Heart right ventricle (tissue), 16 donors: ENCODE measurements around the gene ICAM5. TPM values are rescaled to one million over a fixed set of nuclear protein-coding genes. Genes with fewer than 3 reads are reported as not detected.

ENCODE experiments used
- ATAC-seq, 8 donors: fragments of 200-7000 bp; cut with Tn5 transposase; one replicate each; pipeline ENCODE4 v1.9.1; 2020; ENCODE audit warnings: mild to moderate bottlenecking in 8 of 8, moderate library complexity in 8 of 8, moderate number of reproducible peaks in 1 of 8
- DNase-seq, 2 donors: peaks; one replicate each; pipeline ENCODE4 v3.0.0-alpha.2; 2020
- H3K27ac ChIP-seq, 10 donors: fragments of 200-600 bp; sonication (generic) in 2 of 10; one replicate each; pipeline versions ENCODE4 v1.5.0 to v1.8.0; 2020 to 2022; ENCODE audit warnings: mild to moderate bottlenecking in 3 of 10
- H3K27me3 ChIP-seq, 7 donors: fragments of 200-600 bp; one replicate each; pipeline ENCODE4 v1.8.0; 2021 to 2022; ENCODE audit warnings: mild to moderate bottlenecking in 2 of 7
- H3K36me3 ChIP-seq, 9 donors: fragments of 200-600 bp; sonication (generic) in 1 of 9; one replicate each; pipeline versions ENCODE4 v1.5.0 to v1.8.0; 2020 to 2022; ENCODE audit warnings: mild to moderate bottlenecking in 2 of 9
- H3K4me1 ChIP-seq, 9 donors: fragments of 200-600 bp; sonication (generic) in 1 of 9; one replicate each; pipeline versions ENCODE4 v1.5.0 to v1.8.0; 2020 to 2022; ENCODE audit warnings: mild to moderate bottlenecking in 4 of 9
- H3K4me3 ChIP-seq, 10 donors: fragments of 200-600 bp; sonication (generic) in 2 of 10; one replicate each; pipeline versions ENCODE4 v1.5.0 to v1.8.0; 2020 to 2022; ENCODE audit warnings: mild to moderate bottlenecking in 7 of 10, moderate library complexity in 2 of 10
- H3K9me3 ChIP-seq, 11 donors: fragments of 200-600 bp in 10 of 11; sonication (generic) in 2 of 11; one replicate each; pipeline versions ENCODE4 v1.5.0 to v1.8.0; 2013 to 2022; ENCODE audit warnings: mild to moderate bottlenecking in 2 of 11, control low read depth in 1 of 11, moderate library complexity in 1 of 11
- WGBS, 2 donors: extraction: QIAGEN DNeasy Blood & Tissue Kit; methylation state at CpG; one replicate each; pipeline ENCODE4 v1.1.7; 2013; ENCODE audit warnings: inconsistent platforms in 1 of 2; 5-methylcytosine and 5-hydroxymethylcytosine counted together
- intact Hi-C, 10 donors: fragments of 100-400 bp; cut with DNase I; formaldehyde crosslinking; loops; one replicate each; pipeline versions ENCODE4 v1.11.1 to v1.14.2; 2022
- polyA plus RNA-seq, 2 donors: library from polyadenylated mRNA; stranded (reverse); fragments of 200-250 nt; gene quantifications; one replicate each; pipeline ENCODE4 v1.2.3, GENCODE V29; 2013
- total RNA-seq, 10 donors: library from RNA; stranded (reverse); fragmentation: NEBNext Ultra II Directional in 3 of 10; extraction: Animal tissue kit (Norgen Biotek cat#: 25700) in 3 of 10; gene quantifications; one replicate each; pipeline versions ENCODE4 v1.2.1 to v1.2.4, GENCODE V29; 2021 to 2023
- TF ChIP-seq, protein P1 (sequence below), 9 donors: fragments of 200-600 bp; sonication (generic) in 2 of 9; IDR thresholded peaks; one replicate each; pipeline versions ENCODE4 v1.5.0 to v1.8.0; 2021 to 2022; ENCODE audit warnings: antibody characterized with exemption in 9 of 9, mild to moderate bottlenecking in 5 of 9, moderate library complexity in 1 of 9
- donor health status: Arrhythmogenic right ventricular cardiomyopathy.
- donor health status: ischemic (EF 13 %, LVEDD 7.1; RV severe dilation, severe dysfunction).
- donor health status: healthy with polysubstance abuse.
- donor health status: DM: no; HTN: yes; CAD: no.
- donor health status: DM: no; HTN: no; CAD: no.
- donor health status: ischemic (EF 25% LVEDD 6.9; RV normal size, moderate dysfunction).
- donor health status: ischemic (EF 25% LVEDD 5.7; RV mildly dilated, moderate dysfunction).
- donor health status: healthy.
- donor health status: DM: yes; HTN: yes; CAD: no.
- donor health status: Ischemic cardiomyopathy.
- donor health status: ischemic (EF 35%, LVEDD 5.7; RV mildly dilated, moderate dysfunction).
- donor health status: nonischemic (EF 11% LVEDD 7.7; RV severe dilation, severe dysfunction).
- donor health status: DM: yes; HTN: yes; CAD: no.
- donor health status: PGD.
- donor health status: ischemic (EF 29% LVEDD 5.4; RV normal size, mild dysfunction).
- donor health status: nonischemic (EF 23%, LVEDD 6.1; RV moderate dilation, normal function).

ICAM5 gene
- total and polyA plus RNA-seq, 12 donors = 0.18 to 1.0 (median 0.37) TPM; not detected in 3

DNA sequence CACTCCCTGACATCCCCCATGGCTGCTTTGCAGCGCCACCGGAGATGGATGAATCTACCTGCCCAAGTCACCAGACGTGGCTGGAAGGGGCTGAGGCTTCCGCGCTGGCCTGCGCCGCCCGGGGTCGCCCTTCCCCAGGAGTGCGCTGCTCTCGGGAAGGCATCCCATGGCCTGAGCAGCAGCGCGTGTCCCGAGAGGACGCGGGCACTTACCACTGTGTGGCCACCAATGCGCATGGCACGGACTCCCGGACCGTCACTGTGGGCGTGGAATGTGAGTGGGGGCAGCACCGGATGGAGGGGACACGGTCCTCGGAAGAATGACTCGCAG lies 4.6 kb downstream of the ICAM5 start:
- ATAC-seq (no peak), DNase-seq (no peak)
- Histone ChIP-seq H3K27ac (no peak overlapping the region), H3K4me1 (peaks cover 10 to 68% (median 49%) of the 10 kb centered on the region in 9 donors), H3K27me3 (peaks cover 39 to 96% (median 86%) of the 10 kb centered on the region in 7 donors), H3K36me3 (no peaks in the 10 kb centered on the region), H3K9me3 (no peaks in the 10 kb centered on the region), H3K4me3 (no peak overlapping the region)
- TF ChIP-seq, protein P1, sequence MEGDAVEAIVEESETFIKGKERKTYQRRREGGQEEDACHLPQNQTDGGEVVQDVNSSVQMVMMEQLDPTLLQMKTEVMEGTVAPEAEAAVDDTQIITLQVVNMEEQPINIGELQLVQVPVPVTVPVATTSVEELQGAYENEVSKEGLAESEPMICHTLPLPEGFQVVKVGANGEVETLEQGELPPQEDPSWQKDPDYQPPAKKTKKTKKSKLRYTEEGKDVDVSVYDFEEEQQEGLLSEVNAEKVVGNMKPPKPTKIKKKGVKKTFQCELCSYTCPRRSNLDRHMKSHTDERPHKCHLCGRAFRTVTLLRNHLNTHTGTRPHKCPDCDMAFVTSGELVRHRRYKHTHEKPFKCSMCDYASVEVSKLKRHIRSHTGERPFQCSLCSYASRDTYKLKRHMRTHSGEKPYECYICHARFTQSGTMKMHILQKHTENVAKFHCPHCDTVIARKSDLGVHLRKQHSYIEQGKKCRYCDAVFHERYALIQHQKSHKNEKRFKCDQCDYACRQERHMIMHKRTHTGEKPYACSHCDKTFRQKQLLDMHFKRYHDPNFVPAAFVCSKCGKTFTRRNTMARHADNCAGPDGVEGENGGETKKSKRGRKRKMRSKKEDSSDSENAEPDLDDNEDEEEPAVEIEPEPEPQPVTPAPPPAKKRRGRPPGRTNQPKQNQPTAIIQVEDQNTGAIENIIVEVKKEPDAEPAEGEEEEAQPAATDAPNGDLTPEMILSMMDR (IDR thresholded peaks at IDR 0.05) = peak in 1 of 9 donors; percentile 13
- intact Hi-C loops = no loop called here
- WGBS, 2 donors = 13 to 16% methylated on average over 25 of the region's 25 CpGs

DNA sequence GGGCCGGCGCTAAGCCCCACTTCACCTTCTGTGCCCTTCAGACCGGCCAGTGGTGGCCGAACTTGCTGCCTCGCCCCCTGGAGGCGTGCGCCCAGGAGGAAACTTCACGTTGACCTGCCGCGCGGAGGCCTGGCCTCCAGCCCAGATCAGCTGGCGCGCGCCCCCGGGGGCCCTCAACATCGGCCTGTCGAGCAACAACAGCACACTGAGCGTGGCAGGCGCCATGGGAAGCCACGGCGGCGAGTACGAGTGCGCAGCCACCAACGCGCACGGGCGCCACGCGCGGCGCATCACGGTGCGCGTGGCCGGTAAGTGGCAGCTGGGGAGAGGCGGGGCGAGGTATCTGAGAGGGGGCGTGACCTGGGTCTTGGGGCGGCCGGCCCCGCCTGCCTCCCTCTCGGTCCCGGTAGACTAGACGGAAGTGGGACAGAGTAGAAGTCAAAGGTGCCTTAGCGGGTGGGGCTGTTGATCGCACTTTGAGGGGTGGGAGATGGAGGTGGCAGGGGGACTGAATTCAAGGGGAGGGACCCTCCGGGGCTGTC lies 5.6 kb downstream of the ICAM5 start:
- WGBS, 2 donors = 2% methylated on average over 48 of the region's 48 CpGs
- H3K4me1 ChIP-seq = peaks cover 7 to 65% (median 39%) of the 10 kb centered on the region in 9 donors

DNA sequence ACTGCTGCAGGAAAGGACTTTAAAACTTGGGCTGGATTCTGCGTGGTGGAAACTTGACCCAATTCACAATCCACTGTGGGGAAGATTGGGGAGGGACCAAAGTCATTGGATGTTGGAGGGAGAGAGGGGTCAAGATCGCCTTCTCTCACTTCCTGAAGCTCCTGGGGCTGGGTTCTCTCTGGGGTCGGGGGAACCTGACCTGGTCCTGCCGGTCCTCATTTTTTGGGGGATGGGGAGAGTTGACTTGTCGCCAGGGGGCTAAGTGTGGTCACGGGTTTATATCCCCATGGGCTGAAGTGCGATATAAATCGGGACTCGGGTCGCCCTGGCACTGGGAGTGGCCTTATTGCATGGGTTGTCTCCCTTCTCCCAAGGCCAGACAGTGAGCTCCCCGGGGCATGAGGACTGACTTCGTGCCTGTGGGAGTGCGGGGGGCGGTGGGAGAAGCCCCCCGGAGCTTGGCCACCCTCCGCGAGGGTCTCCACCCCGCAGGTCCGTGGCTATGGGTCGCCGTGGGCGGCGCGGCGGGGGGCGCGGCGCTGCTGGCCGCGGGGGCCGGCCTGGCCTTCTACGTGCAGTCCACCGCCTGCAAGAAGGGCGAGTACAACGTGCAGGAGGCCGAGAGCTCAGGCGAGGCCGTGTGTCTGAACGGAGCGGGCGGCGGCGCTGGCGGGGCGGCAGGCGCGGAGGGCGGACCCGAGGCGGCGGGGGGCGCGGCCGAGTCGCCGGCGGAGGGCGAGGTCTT lies 6.3 kb downstream of the ICAM5 start:
- TF ChIP-seq, protein P1 (IDR thresholded peaks at IDR 0.05) = no peak
- WGBS, 2 donors = 6 to 9% methylated on average over 50 to 58 of the region's 58 CpGs
- peaks cover 39 to 95% (median 74%) of the 10 kb centered on the region in 7 donors for H3K27me3 ChIP-seq
- no peaks in the 10 kb centered on the region for H3K9me3 ChIP-seq
- peaks cover 3 to 60% (median 32%) of the 10 kb centered on the region in 9 donors for H3K4me1 ChIP-seq
- ATAC-seq = no peak
- H3K36me3 ChIP-seq = no peaks in the 10 kb centered on the region
- intact Hi-C loops = no loop called here
- no peak overlapping the region for H3K27ac ChIP-seq
- DNase-seq = no peak
- peak overlapping the region in 6 of 10 donors; percentile 23 to 45 (median 32) for H3K4me3 ChIP-seq

More for the DNA sequence above, 5.6 kb downstream of the ICAM5 start:
- ATAC-seq (peak in 1 of 8 donors; percentile 10), DNase-seq (peak in 1 of 2 donors; percentile 44)
- TF ChIP-seq, protein P1 (IDR thresholded peaks at IDR 0.05) = peak in 4 of 9 donors; percentile 17 to 28 (median 24)
- Histone ChIP-seq H3K27ac (no peak overlapping the region), H3K9me3 (no peaks in the 10 kb centered on the region), H3K4me3 (peak overlapping the region in 8 of 10 donors; percentile 12 to 45 (median 30)), H3K27me3 (peaks cover 39 to 95% (median 80%) of the 10 kb centered on the region in 7 donors), H3K36me3 (no peaks in the 10 kb centered on the region)
- intact Hi-C loops = no loop called here

DNA sequence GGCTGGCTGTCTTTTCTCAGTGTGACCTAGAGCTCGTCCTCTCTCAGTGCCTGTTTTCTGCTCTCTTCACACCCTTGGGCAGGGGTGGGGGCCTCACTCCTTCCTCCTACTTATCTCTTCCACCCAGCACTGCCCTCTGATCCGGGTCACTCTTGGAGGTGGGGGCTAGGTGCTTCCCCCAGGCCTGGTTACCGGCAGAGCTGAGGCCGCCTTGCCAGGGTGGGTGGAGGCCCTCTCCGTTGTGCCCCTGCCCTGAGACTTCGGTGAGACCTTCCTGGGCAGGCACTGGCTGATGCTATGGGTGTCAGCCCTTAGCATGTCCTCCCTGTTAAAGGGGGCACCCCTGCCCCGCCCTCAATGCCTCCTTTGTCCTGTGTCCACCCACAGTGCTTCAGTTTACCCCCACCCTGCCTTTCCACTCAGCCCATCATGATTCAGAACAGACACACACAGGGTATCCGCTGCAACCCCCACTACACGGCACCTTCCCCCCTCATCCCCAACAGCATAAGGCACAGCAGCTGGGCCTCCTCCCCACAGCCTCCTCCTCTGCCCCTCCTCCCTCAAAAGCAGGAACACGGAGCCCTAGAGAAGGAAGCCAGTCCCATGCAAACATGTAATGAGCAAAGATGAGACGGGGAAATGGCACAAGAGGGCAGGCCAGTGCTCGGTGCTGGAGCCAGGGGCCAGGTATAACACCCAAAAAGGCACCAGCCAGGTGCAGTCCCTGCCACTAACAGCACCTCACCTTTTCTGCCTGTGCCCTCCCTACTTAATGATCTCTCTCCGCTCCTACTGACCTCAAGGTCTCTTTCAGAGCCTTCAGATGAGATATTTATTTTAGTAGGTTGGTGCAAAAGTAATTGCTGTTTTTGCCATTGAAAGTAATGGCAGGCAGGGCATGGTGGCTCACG lies 10.1 kb downstream of the ICAM5 start:
- H3K9me3 ChIP-seq = no peaks in the 10 kb centered on the region
- H3K4me1 ChIP-seq = peaks cover 0 to 31% (median 14%) of the 10 kb centered on the region in 9 donors
- peaks cover 11 to 65% (median 36%) of the 10 kb centered on the region in 7 donors for H3K27me3 ChIP-seq
- no peak overlapping the region for H3K4me3 ChIP-seq
- DNase-seq = no peak
- ATAC-seq = peak in 7 of 8 donors; percentile 19 to 46 (median 33)
- intact Hi-C loops = no loop called here
- TF ChIP-seq, protein P1 (IDR thresholded peaks at IDR 0.05) = no peak
- no peak overlapping the region for H3K27ac ChIP-seq
- WGBS, 2 donors = 43 to 45% methylated on average over 14 of the region's 14 CpGs
- H3K36me3 ChIP-seq = no peaks in the 10 kb centered on the region
